ENCODE measurements around the gene TBC1D22A. TPM values are rescaled to one million over a fixed set of nuclear protein-coding genes. Genes with fewer than 3 reads are reported as not detected.

The TBC1D22A gene
- total and polyA plus RNA-seq, 8 donors: 14.4 to 33.5 (median 15.7) TPM

DNA sequence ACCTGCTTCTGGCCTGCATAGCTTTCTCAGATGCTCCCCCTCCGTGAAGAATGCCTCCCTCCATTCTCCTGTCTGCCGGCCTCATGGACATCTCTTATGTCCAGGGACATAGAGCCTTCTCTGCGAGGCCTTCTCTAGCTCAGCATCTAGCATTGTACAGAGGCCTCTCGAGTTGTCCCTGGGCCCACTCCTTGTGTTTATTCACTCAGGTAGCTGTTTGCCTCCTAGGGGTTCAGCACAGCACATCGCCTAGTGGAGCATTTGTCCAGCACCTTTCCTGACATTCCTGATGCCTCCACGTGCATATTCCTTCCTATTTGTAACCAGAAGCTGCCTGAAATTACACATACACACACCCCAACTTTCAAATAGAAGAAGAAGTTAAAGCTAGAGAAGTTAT, 101.3 kb downstream of the TBC1D22A start:
- ATAC-seq: no peak
- no peak for TF ChIP-seq CTCF (IDR thresholded peaks at IDR 0.05)

DNA sequence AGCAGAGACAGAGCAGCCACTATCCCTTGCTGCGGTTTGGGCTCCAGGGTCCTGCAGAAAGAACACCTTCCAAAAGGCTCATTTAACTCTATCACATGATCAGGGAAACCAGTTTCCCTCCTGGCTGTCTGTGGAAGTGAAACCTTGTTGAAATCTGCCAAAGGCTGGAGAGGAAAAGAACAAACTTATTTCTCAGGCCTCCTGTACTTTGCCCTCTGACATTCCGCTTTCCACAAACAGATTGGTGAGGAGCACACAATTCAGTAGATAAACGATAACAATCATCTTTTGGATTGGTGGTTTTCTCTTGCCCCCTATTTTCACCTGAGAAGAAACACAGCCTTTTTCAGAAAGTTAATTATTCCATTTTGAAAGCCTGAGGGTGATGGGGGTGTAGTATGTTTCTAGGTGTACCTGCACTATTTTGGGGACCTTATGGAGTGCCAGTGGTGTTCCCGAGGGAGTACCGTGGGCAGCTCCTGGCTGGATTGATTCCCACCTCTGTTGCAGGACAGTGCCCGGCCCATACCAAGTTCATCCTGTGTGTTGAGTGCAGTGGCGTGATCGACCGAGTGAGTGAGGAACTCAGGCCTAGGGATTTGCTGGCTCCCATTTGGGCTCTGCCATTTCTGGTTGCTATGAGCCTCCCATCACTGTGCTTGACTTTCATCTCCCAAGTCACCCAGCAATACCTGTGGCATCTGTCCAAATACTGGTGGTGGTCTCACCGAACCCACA, 102.0 kb downstream of the TBC1D22A start:
- no peaks in the 10 kb centered on the region for H3K9me3 ChIP-seq
- DNase-seq (no peak), ATAC-seq (no peak)
- no peak overlapping the region for H3K4me3 ChIP-seq
- no peaks in the 10 kb centered on the region for H3K36me3 ChIP-seq
- TF ChIP-seq CTCF (IDR thresholded peaks at IDR 0.05): no peak
- no peaks in the 10 kb centered on the region for H3K27me3 ChIP-seq
- intact Hi-C loops (cut with DNase I): no loop called here
- H3K4me1 ChIP-seq: peaks cover 0 to 10% of the 10 kb centered on the region in 2 donors
- no peak overlapping the region for H3K27ac ChIP-seq

More for the DNA sequence above, 101.3 kb downstream of the TBC1D22A start:
- no peak for DNase-seq
- H3K27ac ChIP-seq: no peak overlapping the region
- H3K4me1 ChIP-seq: peaks cover 0 to 10% of the 10 kb centered on the region in 2 donors
- H3K4me3 ChIP-seq: no peak overlapping the region
- intact Hi-C loops (cut with DNase I): no loop called here
- no peaks in the 10 kb centered on the region for H3K9me3 ChIP-seq
- H3K36me3 ChIP-seq: no peaks in the 10 kb centered on the region
- H3K27me3 ChIP-seq: no peaks in the 10 kb centered on the region

- no peak for ATAC-seq
- no peak for TF ChIP-seq CTCF (IDR thresholded peaks at IDR 0.05)
- no peaks in the 10 kb centered on the region for H3K27me3 ChIP-seq
- H3K9me3 ChIP-seq: no peaks in the 10 kb centered on the region
- no peaks in the 10 kb centered on the region for H3K36me3 ChIP-seq
- H3K27ac ChIP-seq: no peak overlapping the region
- H3K4me1 ChIP-seq: peaks cover 0 to 10% of the 10 kb centered on the region in 2 donors
- no peak overlapping the region for H3K4me3 ChIP-seq
- DNase-seq: no peak
- intact Hi-C loops (cut with DNase I): no loop called here
Observed at GRCh38 chr22:46865052-46865434, 102.6 kb downstream of the TBC1D22A start.

- no peak overlapping the region for H3K27ac ChIP-seq
- peaks cover 0 to 5% of the 10 kb centered on the region in 2 donors for H3K36me3 ChIP-seq
- H3K4me3 ChIP-seq: no peak overlapping the region
- no peaks in the 10 kb centered on the region for H3K27me3 ChIP-seq
- no peak for ATAC-seq
- no peak for DNase-seq
- H3K4me1 ChIP-seq: peaks cover 0 to 10% of the 10 kb centered on the region in 2 donors
- intact Hi-C loops (cut with DNase I): no loop called here
- H3K9me3 ChIP-seq: peaks cover 0 to 3% of the 10 kb centered on the region in 2 donors
- TF ChIP-seq CTCF (IDR thresholded peaks at IDR 0.05): no peak
Observed at GRCh38 chr22:46865642-46866041, 103.2 kb downstream of the TBC1D22A start.

- peaks cover 0 to 10% of the 10 kb centered on the region in 2 donors for H3K4me1 ChIP-seq
- peaks cover 0 to 13% of the 10 kb centered on the region in 2 donors for H3K9me3 ChIP-seq
- DNase-seq: no peak
- H3K36me3 ChIP-seq: peaks cover 0 to 8% of the 10 kb centered on the region in 2 donors
- ATAC-seq: no peak
- no peak for TF ChIP-seq CTCF (IDR thresholded peaks at IDR 0.05)
- no peaks in the 10 kb centered on the region for H3K27me3 ChIP-seq
- intact Hi-C loops (cut with DNase I): no loop called here
- no peak overlapping the region for H3K27ac ChIP-seq
- H3K4me3 ChIP-seq: no peak overlapping the region
Observed at GRCh38 chr22:46866591-46866990, 104.1 kb downstream of the TBC1D22A start.

Data from left lung (tissue), 10 donors.